ENCODE measurements around the gene SCIN. TPM values are rescaled to one million over a fixed set of nuclear protein-coding genes. Genes with fewer than 3 reads are reported as not detected.

SCIN gene
- total RNA-seq, 6 donors from 2014 or later, result 9.3 to 19.6 (median 15.0) TPM

DNA sequence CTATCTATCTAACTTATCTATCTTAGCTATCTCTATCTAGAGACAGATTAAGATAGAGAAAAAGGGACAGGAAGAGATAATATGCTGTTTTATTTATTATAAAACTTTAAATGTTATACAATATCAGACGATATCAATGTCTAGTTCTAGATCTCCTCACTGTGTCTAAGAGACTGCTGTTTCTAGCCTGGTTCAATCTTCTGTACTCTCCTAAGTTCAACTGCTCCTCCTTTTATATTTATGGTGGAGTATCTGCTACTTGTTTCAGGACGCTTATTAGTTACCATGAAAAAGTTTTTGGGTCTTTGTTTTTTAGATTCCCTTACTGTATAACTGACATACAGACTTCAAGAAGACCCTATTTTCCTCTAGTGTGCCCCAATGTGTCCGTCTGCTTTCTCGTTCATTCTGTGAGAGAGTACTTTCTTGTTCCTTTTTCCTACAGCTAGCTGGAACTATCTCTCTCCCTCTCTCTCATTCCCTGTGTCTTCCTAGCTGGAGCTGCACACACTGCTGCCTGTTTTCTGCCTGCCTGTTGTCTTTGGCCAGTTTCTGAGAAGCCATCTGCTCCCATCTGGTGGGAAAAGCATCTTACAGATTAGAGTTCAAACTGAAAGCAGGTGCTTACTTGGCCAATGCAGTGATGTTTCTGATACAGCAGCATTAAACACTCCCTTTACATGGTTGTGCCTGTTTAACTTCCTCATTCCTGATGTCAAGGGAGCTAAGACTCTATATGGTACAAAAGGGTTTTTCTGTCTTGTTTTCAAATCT is 67.5 kb downstream of the SCIN start:
- Histone ChIP-seq H3K27me3 (no peaks in the 10 kb centered on the region), H3K4me1 (peaks cover 0 to 9% (median 3%) of the 10 kb centered on the region in 4 donors), H3K36me3 (no peaks in the 10 kb centered on the region), H3K9me3 (no peaks in the 10 kb centered on the region), H3K4me3 (no peak overlapping the region), H3K27ac (peak overlapping the region in 1 of 4 donors; percentile 34)
- DNase-seq (no peak), ATAC-seq (ENCODE audit: low FRiP score in 2 of 2) (peak in 1 of 2 donors; percentile 64)
- 36 to 51% methylated on average over 4 of the region's 4 CpGs for WGBS, 2 donors
- TF ChIP-seq, protein P1, sequence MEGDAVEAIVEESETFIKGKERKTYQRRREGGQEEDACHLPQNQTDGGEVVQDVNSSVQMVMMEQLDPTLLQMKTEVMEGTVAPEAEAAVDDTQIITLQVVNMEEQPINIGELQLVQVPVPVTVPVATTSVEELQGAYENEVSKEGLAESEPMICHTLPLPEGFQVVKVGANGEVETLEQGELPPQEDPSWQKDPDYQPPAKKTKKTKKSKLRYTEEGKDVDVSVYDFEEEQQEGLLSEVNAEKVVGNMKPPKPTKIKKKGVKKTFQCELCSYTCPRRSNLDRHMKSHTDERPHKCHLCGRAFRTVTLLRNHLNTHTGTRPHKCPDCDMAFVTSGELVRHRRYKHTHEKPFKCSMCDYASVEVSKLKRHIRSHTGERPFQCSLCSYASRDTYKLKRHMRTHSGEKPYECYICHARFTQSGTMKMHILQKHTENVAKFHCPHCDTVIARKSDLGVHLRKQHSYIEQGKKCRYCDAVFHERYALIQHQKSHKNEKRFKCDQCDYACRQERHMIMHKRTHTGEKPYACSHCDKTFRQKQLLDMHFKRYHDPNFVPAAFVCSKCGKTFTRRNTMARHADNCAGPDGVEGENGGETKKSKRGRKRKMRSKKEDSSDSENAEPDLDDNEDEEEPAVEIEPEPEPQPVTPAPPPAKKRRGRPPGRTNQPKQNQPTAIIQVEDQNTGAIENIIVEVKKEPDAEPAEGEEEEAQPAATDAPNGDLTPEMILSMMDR (IDR thresholded peaks at IDR 0.05), result no peak
- no peak for TF ChIP-seq POLR2AphosphoS5 (IDR thresholded peaks at IDR 0.05)
- no peak for TF ChIP-seq EP300 (IDR thresholded peaks at IDR 0.05)
- TF ChIP-seq POLR2A (IDR thresholded peaks at IDR 0.05), result no peak

- DNase-seq (no peak), ATAC-seq (ENCODE audit: low FRiP score in 2 of 2) (peak in 1 of 2 donors; percentile 65)
- no peak overlapping the region for H3K4me3 ChIP-seq
- no peaks in the 10 kb centered on the region for H3K36me3 ChIP-seq
- no peaks in the 10 kb centered on the region for H3K27me3 ChIP-seq
- 19 to 22% methylated on average over 6 of the region's 6 CpGs for WGBS, 2 donors
- no peak for TF ChIP-seq POLR2AphosphoS5 (IDR thresholded peaks at IDR 0.05)
- TF ChIP-seq, protein P1 (IDR thresholded peaks at IDR 0.05), result peak; percentile 24 to 58 (median 53)
- H3K27ac ChIP-seq, result no peak overlapping the region
- peaks cover 0 to 9% (median 3%) of the 10 kb centered on the region in 4 donors for H3K4me1 ChIP-seq
- H3K9me3 ChIP-seq, result no peaks in the 10 kb centered on the region
Observed at GRCh38 chr7:12638851-12639456, 68.4 kb downstream of the SCIN start.

DNA sequence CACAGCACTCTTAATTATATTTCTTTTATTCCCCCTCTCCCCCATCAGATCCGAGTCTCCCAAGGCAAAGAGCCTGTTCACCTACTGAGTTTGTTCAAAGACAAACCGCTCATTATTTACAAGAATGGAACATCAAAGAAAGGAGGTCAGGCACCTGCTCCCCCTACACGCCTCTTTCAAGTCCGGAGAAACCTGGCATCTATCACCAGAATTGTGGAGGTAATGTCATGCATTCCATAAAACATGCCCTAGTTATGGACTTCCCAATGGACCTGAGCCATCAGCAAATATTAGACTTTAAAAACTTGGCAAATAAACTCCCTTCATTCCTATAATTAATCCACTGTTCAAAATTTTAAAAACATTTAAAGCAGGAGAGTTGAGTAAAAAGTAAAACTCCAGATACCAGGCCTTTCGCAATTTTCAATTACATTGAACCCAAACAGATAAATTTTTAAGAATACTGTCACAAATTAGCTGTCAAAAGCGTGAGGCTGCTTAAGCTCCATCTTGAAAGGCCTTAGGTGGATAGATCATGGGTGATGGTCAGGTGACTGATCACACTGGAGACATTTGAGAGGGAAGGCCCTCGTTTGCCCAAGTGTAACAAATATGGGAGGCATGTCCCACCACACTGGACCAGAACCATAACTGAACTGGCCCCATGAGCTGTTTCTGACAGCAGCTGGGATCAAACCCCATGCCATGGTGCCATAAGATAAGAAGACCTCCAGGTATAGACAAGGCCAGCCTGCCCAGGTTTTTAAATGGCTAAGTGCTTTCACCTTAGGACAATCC is 70.0 kb downstream of the SCIN start:
- H3K27me3 ChIP-seq, result no peaks in the 10 kb centered on the region
- no peaks in the 10 kb centered on the region for H3K36me3 ChIP-seq
- no peak overlapping the region for H3K4me3 ChIP-seq
- DNase-seq (no peak), ATAC-seq (ENCODE audit: low FRiP score in 2 of 2) (no peak)
- no peaks in the 10 kb centered on the region for H3K9me3 ChIP-seq
- H3K27ac ChIP-seq, result no peak overlapping the region
- TF ChIP-seq, protein P1 (IDR thresholded peaks at IDR 0.05), result no peak
- TF ChIP-seq POLR2A (IDR thresholded peaks at IDR 0.05) (no peak), POLR2AphosphoS5 (IDR thresholded peaks at IDR 0.05) (no peak), EP300 (IDR thresholded peaks at IDR 0.05) (no peak)
- 84 to 88% methylated on average over 7 of the region's 7 CpGs for WGBS, 2 donors
- peaks cover 0 to 9% (median 3%) of the 10 kb centered on the region in 4 donors for H3K4me1 ChIP-seq

GRCh38 chr7:12641196-12641595 is 70.7 kb downstream of the SCIN start:
- WGBS, 2 donors, result 86 to 89% methylated on average over 2 to 3 of the region's 3 CpGs
- no peak overlapping the region for H3K4me3 ChIP-seq
- no peaks in the 10 kb centered on the region for H3K9me3 ChIP-seq
- no peak for ATAC-seq (ENCODE audit: low FRiP score in 2 of 2)
- H3K4me1 ChIP-seq, result peaks cover 0 to 9% (median 3%) of the 10 kb centered on the region in 4 donors
- no peaks in the 10 kb centered on the region for H3K36me3 ChIP-seq
- H3K27me3 ChIP-seq, result no peaks in the 10 kb centered on the region
- no peak for TF ChIP-seq POLR2A (IDR thresholded peaks at IDR 0.05)
- TF ChIP-seq, protein P1 (IDR thresholded peaks at IDR 0.05), result no peak
- TF ChIP-seq POLR2AphosphoS5 (IDR thresholded peaks at IDR 0.05), result no peak
- no peak for TF ChIP-seq EP300 (IDR thresholded peaks at IDR 0.05)
- H3K27ac ChIP-seq, result no peak overlapping the region
- no peak for DNase-seq
